KMS-11 (cell line): ENCODE measurements around the gene NFE2.
A peak's percentile ranks its signal among the peaks of the same experiment; 100 is the strongest.
"Not testable (repeated sequence)": the region's sequence is repeated elsewhere in the genome, so short reads cannot be mapped to it uniquely, and the experiment has no call there.

Experiments
- H2AFZ ChIP-seq: fragments of 200-600 bp; sonication (generic); 2 replicates; pipeline ENCODE4 v1.6.1; 2016; ENCODE audit warnings: antibody characterized with exemption, mixed run types, low read depth
- H3K27ac ChIP-seq: fragments of 200-600 bp; sonication (generic); 2 replicates; pipeline ENCODE4 v1.6.1; 2016; ENCODE audit warnings: mild to moderate bottlenecking, mixed run types
- H3K27me3 ChIP-seq: fragments of 200-600 bp; sonication (generic); 2 replicates; pipeline ENCODE4 v1.6.1; 2017; ENCODE audit warnings: mild to moderate bottlenecking, low read depth, mixed run types, moderate library complexity; ENCODE audit not compliant: insufficient read depth
- H3K36me3 ChIP-seq: fragments of 200-600 bp; sonication (generic); 2 replicates; pipeline ENCODE4 v1.6.1; 2017; ENCODE audit warnings: mild to moderate bottlenecking, mixed run types; ENCODE audit not compliant: insufficient read depth
- H3K4me1 ChIP-seq: fragments of 200-600 bp; sonication (generic); 2 replicates; pipeline ENCODE4 v1.6.1; 2016; ENCODE audit warnings: mild to moderate bottlenecking, low read depth, mixed run types; ENCODE audit not compliant: poor library complexity, severe bottlenecking
- H3K4me2 ChIP-seq: fragments of 200-600 bp; sonication (generic); 2 replicates; pipeline ENCODE4 v1.7.0; 2016; ENCODE audit warnings: mild to moderate bottlenecking, mixed run types
- H3K4me3 ChIP-seq: fragments of 200-600 bp; sonication (generic); IDR thresholded peaks from 2 replicates; pipeline ENCODE4 v1.6.1; 2017; ENCODE audit warnings: low read depth, low read length, mixed read lengths; ENCODE audit not compliant: insufficient read depth
- H3K79me2 ChIP-seq: fragments of 200-600 bp; sonication (generic); 2 replicates; pipeline ENCODE4 v1.6.1; 2016; ENCODE audit warnings: low read depth, mixed run types; ENCODE audit not compliant: insufficient read depth
- H3K9ac ChIP-seq: fragments of 200-600 bp; sonication (generic); 2 replicates; pipeline ENCODE4 v1.6.1; 2016; ENCODE audit warnings: mild to moderate bottlenecking, mixed run types
- H4K20me1 ChIP-seq: fragments of 200-600 bp; sonication (generic); 2 replicates; pipeline ENCODE4 v1.6.1; 2016; ENCODE audit warnings: mild to moderate bottlenecking, mixed run types; ENCODE audit not compliant: insufficient read depth
- CTCF ChIP-seq: fragments of 200-600 bp; sonication (generic); conservative IDR thresholded peaks from 2 replicates; pipeline ENCODE4 v1.6.1; 2017; ENCODE audit warnings: low read depth, mild to moderate bottlenecking, antibody characterized with exemption, low read length, moderate library complexity, mixed read lengths

Gene NFE2

GRCh38 chr12:54328595-54329337 is 28.0 kb upstream of the NFE2 start:
- TF ChIP-seq CTCF = no peak
- H3K79me2 ChIP-seq = peaks cover 40% of the 10 kb centered on the region
- no peak overlapping the region for H3K27ac ChIP-seq

GRCh38 chr12:54325442-54326109 is 24.8 kb upstream of the NFE2 start:
- peak overlapping the region; percentile 68 for H2AFZ ChIP-seq

More at GRCh38 chr12:54328595-54329337, 28.0 kb upstream of the NFE2 start:
- Histone ChIP-seq H2AFZ (no peak overlapping the region), H3K4me3 (no peak overlapping the region), H3K4me2 (no peak overlapping the region), H3K36me3 (no peaks in the 10 kb centered on the region), H3K9ac (no peak overlapping the region), H4K20me1 (no peaks in the 10 kb centered on the region), H3K27me3 (no peaks in the 10 kb centered on the region), H3K4me1 (peaks cover 14% of the 10 kb centered on the region)

GRCh38 chr12:54324617-54325441 is 24.0 kb upstream of the NFE2 start, which contains the start of gene COPZ1:
TSS of gene COPZ1 (plus strand) at chr12:54325131. CDS start at chr12:54325164, 33 bp downstream.
- peak within 1 kb of the TSS; percentile 48 for H3K27ac ChIP-seq
- H3K4me2 ChIP-seq = peak within 1 kb of the TSS; percentile 97
- TF ChIP-seq CTCF = peak; percentile 100
- no peaks in the 10 kb centered on the region for H3K36me3 ChIP-seq
- H4K20me1 ChIP-seq = no peaks in the 10 kb centered on the region
- H3K27me3 ChIP-seq = no peaks in the 10 kb centered on the region
- H3K9ac ChIP-seq = peak within 1 kb of the TSS; percentile 69
- H3K4me3 ChIP-seq = no peak within 1 kb of the TSS
- peaks cover 14% of the 10 kb centered on the region for H3K4me1 ChIP-seq
- H2AFZ ChIP-seq = peak within 1 kb of the TSS; percentile 98
- H3K79me2 ChIP-seq = peaks cover 18% of the 10 kb centered on the region

More at GRCh38 chr12:54325442-54326109, 24.8 kb upstream of the NFE2 start:
- not testable (repeated sequence) for H3K27me3 ChIP-seq, H3K4me3 ChIP-seq, H3K36me3 ChIP-seq, H4K20me1 ChIP-seq
- Histone ChIP-seq H3K79me2 (peaks cover 23% of the 10 kb centered on the region), H3K4me1 (peaks cover 14% of the 10 kb centered on the region), H3K9ac (peak overlapping the region; percentile 69), H3K4me2 (peak overlapping the region; percentile 97), H3K27ac (peak overlapping the region; percentile 48)

- peaks cover 13% of the 10 kb centered on the region for H3K79me2 ChIP-seq
- peaks cover 7% of the 10 kb centered on the region for H3K4me1 ChIP-seq
- no peak overlapping the region for H3K4me3 ChIP-seq
- no peaks in the 10 kb centered on the region for H3K27me3 ChIP-seq
- no peak overlapping the region for H3K4me2 ChIP-seq
- H3K9ac ChIP-seq = no peak overlapping the region
- no peaks in the 10 kb centered on the region for H3K36me3 ChIP-seq
- no peaks in the 10 kb centered on the region for H4K20me1 ChIP-seq
- H3K27ac ChIP-seq = no peak overlapping the region
- no peak overlapping the region for H2AFZ ChIP-seq
- no peak for TF ChIP-seq CTCF
Observed at GRCh38 chr12:54321363-54321762, 20.5 kb upstream of the NFE2 start.

- H3K79me2 ChIP-seq, H3K36me3 ChIP-seq, H3K4me2 ChIP-seq, H3K4me3 ChIP-seq, H2AFZ ChIP-seq, H4K20me1 ChIP-seq, H3K9ac ChIP-seq, H3K4me1 ChIP-seq, H3K27me3 ChIP-seq, H3K27ac ChIP-seq: not testable (repeated sequence)
Observed at GRCh38 chr12:54312309-54312708, 11.5 kb upstream of the NFE2 start.
